ENCODE measurements around the gene S100A7. TPM values are rescaled to one million over a fixed set of nuclear protein-coding genes. Genes with fewer than 3 reads are reported as not detected.
"Not testable (repeated sequence)": the region's sequence is repeated elsewhere in the genome, so short reads cannot be mapped to it uniquely, and the experiment has no call there.

The S100A7 gene
- total and polyA plus RNA-seq, 9 donors: not detected

- not testable (repeated sequence) for DNase-seq; H3K4me1 ChIP-seq (ENCODE audit: control insufficient read depth, insufficient read depth, low read length); H3K4me3 ChIP-seq (ENCODE audit: low read length); H3K36me3 ChIP-seq (ENCODE audit: control insufficient read depth, insufficient read depth, low read length); H3K9me3 ChIP-seq (replicated peaks; ENCODE audit: control insufficient read depth, low read depth, low read length); H3K27ac ChIP-seq (ENCODE audit: low read length); H3K27me3 ChIP-seq (ENCODE audit: control insufficient read depth, insufficient read depth, low read length)
- 100% methylated on average over 2 of the region's 4 CpGs for WGBS (ENCODE audit: insufficient coverage)
These were observed 11.6 kb downstream of the S100A7 start for GRCh38 chr1:153448851-153449250.

- Histone ChIP-seq H3K27me3 (ENCODE audit: control insufficient read depth, insufficient read depth, low read length) (no peaks in the 10 kb centered on the region), H3K36me3 (ENCODE audit: control insufficient read depth, insufficient read depth, low read length) (no peaks in the 10 kb centered on the region), H3K9me3 (replicated peaks; ENCODE audit: control insufficient read depth, low read depth, low read length) (peaks cover 2% of the 10 kb centered on the region), H3K4me3 (ENCODE audit: low read length) (no peak overlapping the region), H3K27ac (ENCODE audit: low read length) (no peak overlapping the region), H3K4me1 (ENCODE audit: control insufficient read depth, insufficient read depth, low read length) (no peaks in the 10 kb centered on the region)
- no peak for DNase-seq
- WGBS (ENCODE audit: insufficient coverage): no CpG with 5 or more reads among the region's 1 CpG
These were observed 12.8 kb downstream of the S100A7 start for GRCh38 chr1:153447498-153448170.

- Histone ChIP-seq H3K36me3 (ENCODE audit: control insufficient read depth, insufficient read depth, low read length) (no peaks in the 10 kb centered on the region), H3K4me1 (ENCODE audit: control insufficient read depth, insufficient read depth, low read length) (no peaks in the 10 kb centered on the region), H3K9me3 (replicated peaks; ENCODE audit: control insufficient read depth, low read depth, low read length) (peaks cover 2% of the 10 kb centered on the region), H3K27me3 (ENCODE audit: control insufficient read depth, insufficient read depth, low read length) (no peaks in the 10 kb centered on the region), H3K4me3 (ENCODE audit: low read length) (no peak overlapping the region), H3K27ac (ENCODE audit: low read length) (no peak overlapping the region)
- 73% methylated on average over 5 of the region's 5 CpGs for WGBS (ENCODE audit: insufficient coverage)
- no peak for DNase-seq
These were observed 16.4 kb downstream of the S100A7 start for GRCh38 chr1:153444078-153444477.

GRCh38 chr1:153443486-153443885 lies 17.0 kb downstream of the S100A7 start:
- Histone ChIP-seq H3K36me3 (ENCODE audit: control insufficient read depth, insufficient read depth, low read length) (no peaks in the 10 kb centered on the region), H3K27me3 (ENCODE audit: control insufficient read depth, insufficient read depth, low read length) (no peaks in the 10 kb centered on the region), H3K4me1 (ENCODE audit: control insufficient read depth, insufficient read depth, low read length) (no peaks in the 10 kb centered on the region), H3K9me3 (replicated peaks; ENCODE audit: control insufficient read depth, low read depth, low read length) (peaks cover 2% of the 10 kb centered on the region), H3K27ac (ENCODE audit: low read length) (no peak overlapping the region), H3K4me3 (ENCODE audit: low read length) (no peak overlapping the region)
- DNase-seq: no peak
- WGBS (ENCODE audit: insufficient coverage): 60% methylated on average over 1 of the region's 4 CpGs

GRCh38 chr1:153441238-153441755 lies 19.2 kb downstream of the S100A7 start:
- Histone ChIP-seq H3K4me1 (ENCODE audit: control insufficient read depth, insufficient read depth, low read length) (no peaks in the 10 kb centered on the region), H3K36me3 (ENCODE audit: control insufficient read depth, insufficient read depth, low read length) (no peaks in the 10 kb centered on the region), H3K9me3 (replicated peaks; ENCODE audit: control insufficient read depth, low read depth, low read length) (peaks cover 2% of the 10 kb centered on the region), H3K27ac (ENCODE audit: low read length) (no peak overlapping the region), H3K4me3 (ENCODE audit: low read length) (no peak overlapping the region), H3K27me3 (ENCODE audit: control insufficient read depth, insufficient read depth, low read length) (no peaks in the 10 kb centered on the region)
- DNase-seq: peak; percentile 12
- WGBS (ENCODE audit: insufficient coverage): 62% methylated on average over 8 of the region's 9 CpGs

- no peaks in the 10 kb centered on the region for H3K36me3 ChIP-seq (ENCODE audit: control insufficient read depth, insufficient read depth, low read length)
- no peak overlapping the region for H3K4me3 ChIP-seq (ENCODE audit: low read length)
- H3K4me1 ChIP-seq (ENCODE audit: control insufficient read depth, insufficient read depth, low read length): no peaks in the 10 kb centered on the region
- no peak for DNase-seq
- peaks cover 2% of the 10 kb centered on the region for H3K27me3 ChIP-seq (ENCODE audit: control insufficient read depth, insufficient read depth, low read length)
- no peak overlapping the region for H3K27ac ChIP-seq (ENCODE audit: low read length)
- H3K9me3 ChIP-seq (replicated peaks; ENCODE audit: control insufficient read depth, low read depth, low read length): peaks cover 2% of the 10 kb centered on the region
These were observed 21.2 kb downstream of the S100A7 start for GRCh38 chr1:153439273-153439672.

- no peak for DNase-seq
- H3K9me3 ChIP-seq (replicated peaks; ENCODE audit: control insufficient read depth, low read depth, low read length): peaks cover 2% of the 10 kb centered on the region
- H3K4me1 ChIP-seq (ENCODE audit: control insufficient read depth, insufficient read depth, low read length): no peaks in the 10 kb centered on the region
- peaks cover 2% of the 10 kb centered on the region for H3K27me3 ChIP-seq (ENCODE audit: control insufficient read depth, insufficient read depth, low read length)
- no peak overlapping the region for H3K27ac ChIP-seq (ENCODE audit: low read length)
- 80% methylated on average over 5 of the region's 7 CpGs for WGBS (ENCODE audit: insufficient coverage)
- no peaks in the 10 kb centered on the region for H3K36me3 ChIP-seq (ENCODE audit: control insufficient read depth, insufficient read depth, low read length)
- H3K4me3 ChIP-seq (ENCODE audit: low read length): no peak overlapping the region
These were observed 21.9 kb downstream of the S100A7 start for GRCh38 chr1:153438599-153438998.

- Histone ChIP-seq H3K27ac (ENCODE audit: low read length) (no peak overlapping the region), H3K9me3 (replicated peaks; ENCODE audit: control insufficient read depth, low read depth, low read length) (no peaks in the 10 kb centered on the region), H3K4me3 (ENCODE audit: low read length) (no peak overlapping the region), H3K4me1 (ENCODE audit: control insufficient read depth, insufficient read depth, low read length) (no peaks in the 10 kb centered on the region), H3K36me3 (ENCODE audit: control insufficient read depth, insufficient read depth, low read length) (no peaks in the 10 kb centered on the region), H3K27me3 (ENCODE audit: control insufficient read depth, insufficient read depth, low read length) (peaks cover 2% of the 10 kb centered on the region)
- DNase-seq: no peak
- 40% methylated on average over 1 of the region's 4 CpGs for WGBS (ENCODE audit: insufficient coverage)
These were observed 23.2 kb downstream of the S100A7 start for GRCh38 chr1:153437236-153437635.

- WGBS (ENCODE audit: insufficient coverage): 74% methylated on average over 8 of the region's 11 CpGs
- Histone ChIP-seq H3K36me3 (ENCODE audit: control insufficient read depth, insufficient read depth, low read length) (no peaks in the 10 kb centered on the region), H3K27me3 (ENCODE audit: control insufficient read depth, insufficient read depth, low read length) (peaks cover 2% of the 10 kb centered on the region), H3K4me3 (ENCODE audit: low read length) (no peak overlapping the region), H3K27ac (ENCODE audit: low read length) (no peak overlapping the region), H3K4me1 (ENCODE audit: control insufficient read depth, insufficient read depth, low read length) (no peaks in the 10 kb centered on the region), H3K9me3 (replicated peaks; ENCODE audit: control insufficient read depth, low read depth, low read length) (no peaks in the 10 kb centered on the region)
- DNase-seq: no peak
These were observed 25.6 kb downstream of the S100A7 start for GRCh38 chr1:153434746-153435455.

GRCh38 chr1:153432874-153433681 lies 27.4 kb downstream of the S100A7 start:
- Histone ChIP-seq H3K27me3 (ENCODE audit: control insufficient read depth, insufficient read depth, low read length) (peaks cover 2% of the 10 kb centered on the region), H3K27ac (ENCODE audit: low read length) (no peak overlapping the region), H3K9me3 (replicated peaks; ENCODE audit: control insufficient read depth, low read depth, low read length) (no peaks in the 10 kb centered on the region), H3K36me3 (ENCODE audit: control insufficient read depth, insufficient read depth, low read length) (no peaks in the 10 kb centered on the region), H3K4me1 (ENCODE audit: control insufficient read depth, insufficient read depth, low read length) (no peaks in the 10 kb centered on the region), H3K4me3 (ENCODE audit: low read length) (no peak overlapping the region)
- 64% methylated on average over 5 of the region's 9 CpGs for WGBS (ENCODE audit: insufficient coverage)
- DNase-seq: no peak

Measured in muscle of leg (tissue), 11 donors.